Left cardiac atrium (tissue), 4 donors: ENCODE results near the gene TACSTD2. TPM values are rescaled to one million over a fixed set of nuclear protein-coding genes. Genes with fewer than 3 reads are reported as not detected.
"Not testable (repeated sequence)": the region's sequence is repeated elsewhere in the genome, so short reads cannot be mapped to it uniquely, and the experiment has no call there.

Experiments used
- ATAC-seq, 2 donors: fragments of 200-7000 bp; cut with Tn5 transposase; one replicate each; pipeline ENCODE4 v1.9.1; 2020; ENCODE audit warnings: mild to moderate bottlenecking in 2 of 2, moderate library complexity in 2 of 2
- DNase-seq: peaks from one replicate; pipeline ENCODE4 v3.0.0-alpha.2; 2020
- intact Hi-C, 2 donors: fragments of 100-400 bp; cut with DNase I; formaldehyde crosslinking; loops; one replicate each; pipeline versions ENCODE4 v1.14.1 to v1.15.1; 2022 to 2023
- total RNA-seq, 2 donors: library from RNA; stranded (reverse); fragmentation: NEBNext Ultra II Directional; extraction: Animal tissue kit (Norgen Biotek cat#: 25700); gene quantifications; one replicate each; pipeline ENCODE4 v1.2.1, GENCODE V29; 2021
- donor health status: DM: no; HTN: yes; CAD: no.
- donor health status: DM: no; HTN: yes; CAD: no; lungs with severe emphysema.
- donor health status: DM: yes; HTN: yes; CAD: no.
- donor health status: Dilated cardiomyopathy.

Gene TACSTD2
- total RNA-seq, 2 donors from 2014 or later = 0.44 to 0.81 TPM

DNA sequence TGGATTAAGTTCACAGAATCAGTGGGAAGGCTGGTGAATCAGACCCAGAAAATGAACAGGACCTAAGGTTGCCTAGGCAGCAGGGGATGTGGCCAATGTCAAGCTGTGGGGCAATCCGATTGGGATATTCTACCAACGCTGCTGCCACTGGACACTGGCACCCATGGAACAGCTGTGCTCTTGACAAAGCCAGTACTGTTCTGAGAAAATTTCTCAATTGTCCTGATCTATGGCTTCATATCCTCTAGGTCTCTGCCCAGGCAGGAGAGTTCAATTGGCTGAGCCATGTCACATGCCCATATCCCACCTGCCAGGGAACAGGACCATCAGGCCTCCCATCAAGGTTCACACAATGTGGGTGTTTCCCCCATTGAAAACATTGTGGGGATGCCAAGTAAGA lies 6.2 kb downstream of the TACSTD2 start:
- DNase-seq (no peak), ATAC-seq (no peak)
- intact Hi-C loops = no loop called here

- ATAC-seq = no peak
- intact Hi-C loops = no loop called here
- DNase-seq = no peak
Measured at GRCh38 chr1:58570094-58570493, 7.0 kb downstream of the TACSTD2 start.

DNA sequence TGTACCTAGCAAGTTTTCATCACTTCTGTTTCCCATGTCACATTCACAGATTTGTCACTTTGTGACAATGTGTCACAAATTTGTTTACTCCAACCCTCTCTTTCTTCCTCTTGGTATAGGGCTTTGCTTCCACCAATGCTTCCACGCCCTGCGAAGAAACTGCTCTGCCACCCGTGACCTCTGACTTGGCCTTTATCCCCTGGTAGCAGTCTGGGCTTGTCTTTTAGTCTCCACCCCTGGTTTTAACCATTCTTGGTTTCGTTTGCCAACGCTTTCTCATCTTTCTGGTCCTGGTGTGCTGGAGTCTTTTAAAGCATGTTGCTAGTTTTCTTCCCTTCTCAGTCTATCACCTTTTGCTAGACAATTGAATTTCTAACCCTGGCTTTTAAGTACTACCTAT lies 8.1 kb downstream of the TACSTD2 start:
- DNase-seq (no peak), ATAC-seq (no peak)
- intact Hi-C loops = no loop called here

DNA sequence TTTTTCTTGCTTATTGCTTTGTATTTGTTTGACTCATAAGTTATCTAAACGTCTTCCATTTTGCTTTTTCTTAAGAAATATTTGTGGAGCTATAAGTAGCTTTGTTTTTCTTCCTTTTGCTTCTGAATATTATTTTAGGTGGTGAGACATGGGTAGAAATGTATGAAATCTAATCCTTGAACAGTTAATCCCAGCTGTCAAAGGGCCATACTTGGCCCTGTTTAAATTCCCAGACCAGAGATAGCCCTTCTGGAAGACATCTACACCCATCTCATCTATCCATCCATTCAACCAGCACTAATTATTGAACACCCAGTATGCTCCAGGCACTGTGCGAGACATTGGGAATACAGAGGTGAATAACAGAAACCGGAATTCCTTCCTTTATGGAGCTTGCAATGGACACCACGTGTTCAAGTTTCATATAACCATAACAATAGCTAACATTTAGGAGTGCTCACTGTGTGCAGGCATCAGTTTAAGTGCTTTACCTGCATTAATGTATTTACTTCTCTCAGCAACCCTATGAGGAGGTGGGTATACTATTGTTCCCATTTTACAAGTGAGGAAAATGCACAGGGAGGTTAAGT lies 8.7 kb downstream of the TACSTD2 start:
- intact Hi-C loops = no loop called here
- no peak for ATAC-seq
- DNase-seq = no peak

DNA sequence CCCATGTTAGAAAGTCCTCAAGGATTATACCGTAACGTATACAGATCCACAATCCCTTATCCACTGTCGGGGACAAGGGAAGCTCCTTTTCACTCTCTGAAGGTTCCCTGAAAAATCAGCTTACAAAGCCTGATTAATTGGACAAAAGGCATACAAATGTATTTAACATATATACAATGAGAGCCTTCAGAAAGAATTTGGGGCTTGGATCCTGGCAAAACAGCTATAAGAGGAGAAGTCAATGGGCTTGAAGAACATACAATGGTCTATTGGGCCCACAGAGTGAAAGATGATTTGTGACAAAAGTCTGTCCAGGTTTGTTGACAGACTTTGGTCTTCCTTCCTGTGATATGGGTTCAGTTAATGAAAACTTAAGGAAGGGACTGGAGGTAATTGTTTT lies 10.7 kb downstream of the TACSTD2 start:
- intact Hi-C loops = no loop called here
- ATAC-seq (no peak), DNase-seq (no peak)

DNA sequence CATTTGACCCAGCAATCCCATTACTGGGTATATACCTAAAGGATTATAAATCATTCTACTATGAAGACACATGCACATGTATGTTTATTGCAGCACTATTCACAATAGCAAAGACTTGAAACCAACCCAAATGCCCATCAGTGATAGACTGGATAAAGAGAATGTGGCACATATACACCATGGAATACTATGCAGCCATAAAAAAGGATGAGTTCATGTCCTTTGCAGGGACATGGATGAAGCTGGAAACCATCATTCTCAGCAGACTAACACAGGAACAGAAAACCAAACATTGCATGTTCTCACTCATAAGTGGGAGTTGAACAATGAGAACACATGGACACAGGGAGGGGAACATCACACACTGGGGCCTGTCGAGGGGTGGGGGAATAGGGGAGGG lies 13.3 kb downstream of the TACSTD2 start:
- ATAC-seq, DNase-seq, intact Hi-C loops: not testable (repeated sequence)

- no peak for ATAC-seq
- intact Hi-C loops = no loop called here
- no peak for DNase-seq
Measured at GRCh38 chr1:58561633-58562032, 15.4 kb downstream of the TACSTD2 start.

GRCh38 chr1:58555393-58555792 lies 21.7 kb downstream of the TACSTD2 start:
- intact Hi-C loops = no loop called here

GRCh38 chr1:58551186-58552140 lies 25.6 kb downstream of the TACSTD2 start:
- DNase-seq = no peak
- intact Hi-C loops = no loop called here
- ATAC-seq = no peak

More at GRCh38 chr1:58555393-58555792, 21.7 kb downstream of the TACSTD2 start:
- DNase-seq = no peak
- ATAC-seq = no peak

DNA sequence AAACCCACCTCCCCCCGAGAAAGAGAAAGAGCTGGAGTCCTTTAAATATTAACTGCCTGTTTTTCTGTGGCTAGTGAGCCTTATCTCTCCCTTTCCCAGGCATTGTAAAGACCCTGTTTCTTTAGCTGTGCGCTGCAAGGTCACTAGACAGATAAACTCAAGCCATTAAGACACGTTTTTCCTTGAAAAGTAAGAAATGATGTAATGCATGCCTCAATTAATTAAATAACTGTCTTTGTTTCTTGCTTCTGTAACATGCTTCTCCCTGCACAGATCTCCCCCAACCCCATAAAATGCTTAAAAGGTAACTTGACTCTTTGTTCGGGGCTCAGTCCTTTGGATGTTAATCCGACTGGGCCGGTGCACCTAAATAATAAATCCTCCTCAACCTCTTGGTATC lies 27.8 kb downstream of the TACSTD2 start:
- intact Hi-C loops = not testable (repeated sequence)

DNA sequence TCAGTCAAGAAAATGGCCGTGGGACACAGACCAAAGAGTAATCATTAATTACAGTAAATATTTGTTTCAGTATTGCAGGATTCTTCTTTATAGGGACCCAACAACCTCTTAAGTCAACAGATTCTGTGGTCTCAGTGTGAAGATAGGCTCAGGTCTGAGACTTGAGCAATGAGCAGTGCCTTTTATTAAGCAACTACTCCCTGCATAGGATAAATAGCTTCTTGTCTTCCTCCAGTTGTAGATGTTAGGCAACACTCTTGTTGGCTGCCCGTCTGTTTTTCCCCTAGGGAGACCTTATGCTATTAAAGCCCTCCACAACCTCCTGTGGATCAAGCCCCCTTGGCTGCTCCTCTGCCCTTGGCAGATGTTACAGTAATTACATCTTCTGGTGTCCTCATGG lies 28.7 kb downstream of the TACSTD2 start:
- DNase-seq = no peak
- ATAC-seq = no peak
- intact Hi-C loops = no loop called here

More for the DNA sequence above, 27.8 kb downstream of the TACSTD2 start:
- DNase-seq, ATAC-seq: not testable (repeated sequence)

DNA sequence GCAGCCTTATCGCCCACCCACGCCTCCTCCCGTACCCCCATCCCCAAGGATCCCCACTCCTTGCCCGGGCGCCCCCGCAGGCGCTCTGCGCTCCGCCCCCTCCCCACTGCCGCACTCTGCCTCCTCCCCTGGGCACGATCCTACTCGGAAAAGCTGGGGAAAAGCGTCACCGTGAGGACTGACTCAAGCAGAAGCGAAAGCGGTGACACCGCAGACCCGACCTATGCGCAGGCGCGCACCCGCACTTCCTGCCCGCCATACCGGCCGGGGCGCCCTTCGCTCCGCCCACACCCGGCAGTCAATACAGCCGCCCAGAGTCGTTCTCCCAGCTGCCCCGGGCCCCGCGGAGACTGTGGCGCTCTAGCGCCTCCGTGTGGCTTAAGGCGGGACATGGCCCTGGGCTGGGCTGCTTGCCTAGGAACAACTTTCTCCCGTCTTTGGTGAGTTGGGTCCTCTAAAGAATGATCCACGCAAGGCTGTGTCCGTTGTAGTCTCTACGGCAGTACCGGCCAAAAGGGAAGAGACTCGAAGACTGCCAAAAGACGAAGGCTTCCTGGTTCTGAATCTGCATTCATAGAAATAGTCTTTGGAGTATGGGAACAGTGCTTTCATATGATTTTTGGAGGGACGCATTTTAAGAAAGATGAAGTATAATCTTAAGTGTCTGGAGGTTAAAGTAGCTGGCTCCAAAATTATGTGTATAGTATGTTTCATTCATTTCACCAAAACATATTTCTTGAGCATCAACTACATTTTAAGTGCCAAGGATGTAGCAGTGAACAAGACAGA lies 30.3 kb downstream of the TACSTD2 start, which contains the start of gene OMA1:
OMA1 (minus strand) TSS at position 207 of the 789 bp plus-strand sequence. CDS start 7,432 bp downstream, outside the sequence.
- intact Hi-C loops = no loop called here
- ATAC-seq = peak; percentile 98 to 99
- peak; percentile 98 for DNase-seq

- DNase-seq = peak; percentile 88
- peak; percentile 90 to 93 for ATAC-seq
- intact Hi-C loops = no loop called here
Measured at GRCh38 chr1:58545591-58546519, 31.2 kb downstream of the TACSTD2 start.

DNA sequence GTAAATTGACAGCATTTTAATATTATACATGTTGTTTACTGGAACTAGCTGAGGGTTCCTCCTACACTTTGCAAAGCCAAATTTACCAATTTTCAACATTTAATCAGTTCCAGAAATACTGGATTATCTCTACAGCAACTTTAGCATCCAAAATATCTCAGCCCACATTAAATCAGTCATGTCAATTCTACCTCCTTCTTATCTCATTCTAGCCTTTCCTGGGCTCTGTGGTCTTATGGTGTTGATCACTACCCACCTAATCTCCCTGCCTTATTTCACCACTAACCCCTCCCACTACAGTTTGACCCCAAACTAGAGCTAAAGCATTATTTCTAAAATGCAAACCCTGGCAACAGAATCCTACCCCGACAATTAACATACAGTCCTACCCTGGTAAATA lies 33.8 kb downstream of the TACSTD2 start:
- ATAC-seq = no peak
- intact Hi-C loops = no loop called here

GRCh38 chr1:58539553-58539952 lies 37.5 kb downstream of the TACSTD2 start:
- no peak for DNase-seq
- ATAC-seq = no peak
- intact Hi-C loops = no loop called here

More for the DNA sequence above, 33.8 kb downstream of the TACSTD2 start:
- DNase-seq = no peak

- ATAC-seq = no peak
- intact Hi-C loops = no loop called here
- DNase-seq = no peak
Measured at GRCh38 chr1:58538821-58539220, 38.2 kb downstream of the TACSTD2 start.

GRCh38 chr1:58531842-58532241 lies 45.2 kb downstream of the TACSTD2 start:
- DNase-seq, intact Hi-C loops, ATAC-seq: not testable (repeated sequence)

GRCh38 chr1:58529284-58529683 lies 47.8 kb downstream of the TACSTD2 start:
- intact Hi-C loops = no loop called here
- no peak for ATAC-seq
- DNase-seq = no peak
